ENCODE data around the gene ZCWPW2.

ZCWPW2 gene

DNA sequence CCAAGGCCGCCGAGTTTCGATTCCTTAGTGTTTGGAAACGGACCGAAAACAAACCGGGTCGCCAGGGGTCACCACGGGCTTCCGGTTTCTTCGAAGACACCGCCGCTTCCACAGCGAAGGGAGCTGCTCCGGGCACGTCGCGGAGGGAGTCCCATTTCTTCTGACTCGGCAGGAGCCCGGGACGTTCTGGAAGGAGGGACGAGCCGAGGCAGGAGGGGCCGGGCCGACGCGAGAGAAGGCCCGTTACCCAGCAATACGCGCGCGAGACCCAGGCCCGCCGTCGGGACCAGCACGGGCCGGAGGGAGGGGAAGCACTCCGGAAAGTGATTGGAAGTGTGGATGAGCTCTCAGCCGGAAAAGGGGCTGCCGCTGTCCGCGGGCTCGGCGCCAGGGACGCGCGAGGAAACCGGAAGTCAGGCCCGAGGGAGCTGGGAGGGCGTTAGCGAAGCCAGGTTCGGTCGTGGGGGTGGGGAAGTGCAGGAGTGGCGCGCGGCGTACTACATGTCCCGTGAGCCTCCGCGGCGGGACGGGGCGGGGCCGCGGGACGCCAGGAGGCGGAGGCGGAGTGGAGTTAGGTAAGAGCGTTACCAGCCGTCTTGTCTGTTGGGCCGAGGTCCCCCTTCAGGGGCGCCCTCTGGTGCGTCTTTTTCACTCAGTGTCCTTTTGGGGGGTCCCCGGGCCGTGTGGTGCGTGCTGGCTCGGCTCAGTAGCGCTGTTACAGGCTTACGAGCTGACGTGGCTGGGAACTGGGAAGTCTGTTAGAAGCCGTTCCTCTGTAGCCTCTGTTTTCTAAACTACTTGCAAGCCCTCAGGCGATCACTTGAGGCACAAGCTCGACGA, at the start of gene ZCWPW2, which contains the start of gene AZI2:
Gene ZCWPW2, plus strand, starts transcription at position 93 of the 840 bp plus-strand sequence. CDS start 64,348 bp downstream, outside the sequence.
Gene AZI2, minus strand, starts transcription at position 196 of the 840 bp plus-strand sequence. CDS start 8,207 bp downstream, outside the sequence.
- DNase-seq (ENCODE audit: low read depth in 4 of 4, low spot score in 1 of 4), result peak; percentile 79 to 92 (median 90)

DNA sequence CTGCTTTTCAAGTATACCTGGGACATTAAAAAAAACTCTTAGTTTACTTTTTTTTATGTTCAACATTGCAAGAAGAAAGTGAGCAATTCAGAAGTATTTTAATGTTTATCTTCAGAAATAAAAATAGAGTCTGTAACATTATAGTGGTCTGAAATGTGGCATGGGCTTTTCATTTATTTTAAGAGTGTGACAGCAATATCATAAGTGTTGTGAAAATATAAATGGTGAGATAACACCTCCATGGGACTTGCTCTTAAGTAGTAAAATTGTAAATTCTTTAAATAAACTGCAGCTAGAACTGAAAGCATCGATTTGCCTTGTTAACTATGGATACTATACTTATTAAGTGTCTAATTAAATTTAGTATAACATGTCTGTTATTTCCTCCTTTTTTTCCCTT, 48.8 kb upstream of the ZCWPW2 start:
- no peak for DNase-seq (ENCODE audit: low read depth in 4 of 4, low spot score in 1 of 4)

DNA sequence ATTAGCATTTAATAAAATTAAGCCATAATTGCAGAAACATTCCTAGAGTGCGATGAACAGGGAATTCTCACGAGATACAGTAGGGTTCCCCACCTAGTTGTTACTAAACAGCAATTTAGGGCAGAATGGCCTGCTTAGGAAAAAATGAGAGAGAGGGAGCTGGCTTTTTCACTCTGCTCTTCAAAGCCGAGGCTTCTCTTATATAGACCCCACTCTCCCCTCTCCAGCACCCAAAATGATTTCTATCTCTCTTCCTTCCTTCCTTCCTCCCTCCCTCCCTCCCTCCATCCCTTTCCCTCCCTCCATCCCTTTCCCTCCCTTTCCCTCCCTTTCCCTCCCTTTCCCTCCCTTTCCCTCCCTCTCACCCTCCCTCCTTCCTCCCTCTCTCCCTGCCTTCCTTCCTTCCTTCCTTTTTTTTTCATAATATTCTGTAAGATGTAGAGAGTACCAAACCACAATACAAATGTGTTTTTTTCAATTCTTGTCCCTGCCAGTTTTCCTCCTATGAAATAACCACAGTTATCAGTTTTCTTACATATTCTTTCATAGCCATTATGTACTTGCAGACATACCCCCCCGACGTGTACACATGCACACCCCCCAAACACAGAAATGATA, 48.1 kb upstream of the ZCWPW2 start:
- DNase-seq (ENCODE audit: low read depth in 4 of 4, low spot score in 1 of 4), result no peak

DNA sequence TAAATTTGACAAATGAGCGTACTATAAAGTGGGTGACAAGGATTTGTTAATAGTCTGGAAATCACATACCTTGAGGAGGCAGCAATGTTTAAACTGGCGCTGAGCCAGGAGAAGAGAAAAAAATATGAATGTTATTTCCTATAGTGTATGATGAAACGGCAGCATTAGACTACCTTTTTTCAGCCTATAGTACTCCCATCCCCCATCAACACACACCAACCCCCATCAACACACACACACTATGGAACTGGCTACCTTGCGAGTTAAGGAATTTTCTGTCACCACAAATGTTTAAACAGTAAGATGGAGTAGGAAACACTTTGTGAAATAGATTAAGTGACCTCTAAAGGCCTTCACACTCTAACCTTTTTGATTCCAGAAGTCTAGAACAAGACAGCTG, 46.8 kb upstream of the ZCWPW2 start:
- DNase-seq (ENCODE audit: low read depth in 4 of 4, low spot score in 1 of 4), result no peak

- DNase-seq (ENCODE audit: low read depth in 4 of 4, low spot score in 1 of 4), result no peak
Observed at GRCh38 chr3:28308196-28308595, 40.3 kb upstream of the ZCWPW2 start.

GRCh38 chr3:28315711-28316110, 32.8 kb upstream of the ZCWPW2 start:
- DNase-seq (ENCODE audit: low read depth in 4 of 4, low spot score in 1 of 4), result no peak

- no peak for DNase-seq (ENCODE audit: low read depth in 4 of 4, low spot score in 1 of 4)
Observed at GRCh38 chr3:28316226-28316625, 32.3 kb upstream of the ZCWPW2 start.

DNA sequence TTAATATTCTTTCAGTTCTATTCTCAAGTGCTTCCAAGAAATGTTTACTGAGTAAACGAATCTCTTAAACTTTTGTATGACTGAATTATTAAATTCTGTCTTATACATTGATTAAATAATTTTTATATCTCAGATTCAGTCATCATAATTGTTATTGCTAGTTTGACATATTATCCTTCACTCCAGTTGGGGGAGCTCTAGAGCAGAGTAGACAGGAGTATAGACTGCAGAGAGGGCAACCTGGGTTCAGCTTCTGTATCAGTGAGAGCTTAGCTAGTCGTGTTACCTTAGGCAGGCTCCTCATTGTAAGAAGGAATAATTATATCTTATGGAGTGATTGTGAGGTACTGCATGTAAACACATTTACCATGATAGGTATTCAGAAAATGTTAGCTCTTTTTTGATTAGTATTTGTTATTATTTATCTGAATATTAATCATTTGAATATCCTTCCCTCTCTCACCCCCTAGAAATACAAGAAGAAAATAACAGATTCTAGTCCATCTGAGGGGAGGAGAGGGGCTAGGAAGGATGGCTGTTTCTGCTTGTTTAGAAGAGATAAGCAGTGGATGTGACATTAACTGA, 31.0 kb upstream of the ZCWPW2 start:
- DNase-seq (ENCODE audit: low read depth in 4 of 4, low spot score in 1 of 4), result no peak

DNA sequence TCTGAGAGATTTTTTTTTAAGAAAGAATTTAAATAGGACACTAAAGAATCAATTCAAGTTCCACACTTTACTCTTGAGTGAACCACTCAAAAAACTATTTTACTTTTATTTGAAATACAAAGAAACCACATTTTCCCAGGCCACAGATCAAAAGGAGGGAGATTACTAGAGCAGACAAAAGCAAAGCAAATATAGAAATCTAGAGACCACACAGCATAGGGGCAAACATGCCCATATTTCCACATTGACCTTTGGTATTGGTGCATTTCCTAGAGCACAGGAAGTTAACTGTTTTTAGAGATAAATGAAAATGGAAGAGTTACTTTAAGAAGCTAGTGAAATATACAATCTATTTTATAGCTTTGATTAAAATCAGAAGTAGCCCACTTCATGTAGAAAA, 27.5 kb upstream of the ZCWPW2 start:
- DNase-seq (ENCODE audit: low read depth in 4 of 4, low spot score in 1 of 4), result no peak

DNA sequence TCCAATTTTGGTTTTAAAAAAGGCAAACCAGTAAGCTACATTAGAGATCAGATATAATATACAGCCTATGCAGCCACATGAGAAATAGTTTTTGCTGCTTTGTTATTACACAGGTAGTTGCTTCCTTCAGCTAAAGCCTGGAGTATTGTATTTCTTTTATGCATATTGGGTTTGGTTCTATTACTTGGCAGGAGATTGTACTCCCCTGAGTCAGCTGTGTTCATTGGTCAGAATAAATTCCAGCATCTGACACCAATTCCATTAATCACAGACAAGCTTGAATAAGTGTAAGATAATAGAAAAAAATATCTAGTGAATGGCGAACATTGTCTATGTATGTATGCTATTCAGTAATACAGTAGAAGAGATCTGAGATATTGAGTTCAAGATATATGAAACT, 26.1 kb upstream of the ZCWPW2 start:
- DNase-seq (ENCODE audit: low read depth in 4 of 4, low spot score in 1 of 4), result no peak

- DNase-seq (ENCODE audit: low read depth in 4 of 4, low spot score in 1 of 4), result peak in 1 of 4 experiments; percentile 4
Observed at GRCh38 chr3:28326458-28326926, 22.0 kb upstream of the ZCWPW2 start.

DNA sequence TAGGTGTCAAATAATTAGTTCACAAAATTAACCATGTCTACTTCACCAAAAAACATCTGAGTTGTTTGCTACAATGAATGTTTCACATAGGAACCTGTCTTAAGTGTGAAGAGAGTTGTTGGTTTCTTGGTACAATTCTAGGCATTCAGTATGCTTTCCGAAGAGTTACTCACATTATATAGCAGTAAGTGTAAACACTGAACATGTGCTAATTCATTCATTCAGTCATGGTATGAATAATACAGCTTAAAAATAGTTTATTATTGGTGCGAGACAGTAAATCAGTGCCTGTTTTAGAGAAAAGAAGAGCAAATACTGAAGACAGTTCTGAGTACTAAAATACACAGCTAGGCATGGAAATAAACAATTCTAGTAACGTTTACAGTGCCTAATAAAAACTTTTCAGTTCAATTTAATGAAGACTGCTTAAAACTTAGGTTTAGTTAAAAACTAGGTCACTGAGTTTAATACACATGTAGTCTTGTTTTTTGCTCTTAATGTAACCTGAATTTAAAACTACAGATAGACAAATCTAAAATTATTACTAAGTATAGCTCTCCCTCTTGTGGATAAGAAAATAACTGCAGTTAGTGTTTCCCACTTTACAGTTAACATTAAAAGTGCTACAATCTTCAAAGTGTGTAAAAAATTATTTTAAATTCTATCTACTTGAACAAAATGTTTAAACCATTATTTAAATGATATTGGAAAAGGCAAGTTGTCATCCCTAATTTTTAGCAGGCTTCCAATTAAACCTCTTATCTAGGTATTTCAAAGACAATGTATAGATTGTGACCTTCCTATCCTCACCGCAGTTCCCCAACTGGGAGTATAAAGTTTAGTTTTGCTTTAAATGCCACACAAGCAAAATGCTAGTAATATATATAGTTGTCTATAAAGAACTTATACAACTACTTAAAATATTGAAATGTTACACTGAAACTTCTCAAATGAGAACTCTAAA, 20.1 kb upstream of the ZCWPW2 start:
- no peak for DNase-seq (ENCODE audit: low read depth in 4 of 4, low spot score in 1 of 4)

DNA sequence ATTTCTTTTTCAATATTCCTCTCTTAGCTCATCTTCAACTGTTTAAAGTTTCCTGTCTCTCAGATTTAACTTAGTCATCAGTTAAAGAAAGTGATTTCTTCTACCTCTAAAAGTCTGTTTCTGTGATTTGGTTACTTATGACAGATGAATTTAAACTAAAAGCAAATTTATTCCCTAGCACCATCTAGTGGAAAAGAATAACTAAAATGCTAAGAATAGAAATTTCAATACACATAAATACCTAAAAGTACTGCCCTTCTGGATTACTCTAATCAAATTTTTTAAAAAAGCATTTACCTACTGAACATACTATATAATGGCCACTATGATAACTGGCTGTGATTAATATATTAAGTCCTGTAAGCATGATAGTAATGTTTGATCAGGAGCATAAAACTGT, 14.0 kb upstream of the ZCWPW2 start:
- no peak for DNase-seq (ENCODE audit: low read depth in 4 of 4, low spot score in 1 of 4)

- DNase-seq (ENCODE audit: low read depth in 4 of 4, low spot score in 1 of 4), result no peak
Observed at GRCh38 chr3:28335246-28335645, 13.3 kb upstream of the ZCWPW2 start.

DNA sequence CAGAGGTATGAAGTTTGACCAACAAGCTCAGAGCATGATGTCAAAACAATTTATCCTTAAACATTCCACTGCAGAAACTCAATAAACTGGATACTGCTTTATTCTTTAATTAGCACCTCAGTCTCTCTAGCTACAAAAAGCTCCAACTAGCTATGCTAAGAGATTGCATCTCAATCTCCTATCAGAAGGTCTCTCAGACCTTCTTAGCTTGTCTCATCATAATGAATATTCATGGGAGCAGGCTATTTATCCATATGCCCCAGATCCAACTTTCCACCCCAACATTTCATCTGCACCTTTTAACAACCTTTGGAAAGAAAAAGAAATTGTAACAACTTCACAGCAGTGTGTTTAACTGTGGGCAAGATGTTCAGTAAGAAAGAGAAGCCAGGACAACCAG, 11.3 kb upstream of the ZCWPW2 start:
- no peak for DNase-seq (ENCODE audit: low read depth in 4 of 4, low spot score in 1 of 4)

DNA sequence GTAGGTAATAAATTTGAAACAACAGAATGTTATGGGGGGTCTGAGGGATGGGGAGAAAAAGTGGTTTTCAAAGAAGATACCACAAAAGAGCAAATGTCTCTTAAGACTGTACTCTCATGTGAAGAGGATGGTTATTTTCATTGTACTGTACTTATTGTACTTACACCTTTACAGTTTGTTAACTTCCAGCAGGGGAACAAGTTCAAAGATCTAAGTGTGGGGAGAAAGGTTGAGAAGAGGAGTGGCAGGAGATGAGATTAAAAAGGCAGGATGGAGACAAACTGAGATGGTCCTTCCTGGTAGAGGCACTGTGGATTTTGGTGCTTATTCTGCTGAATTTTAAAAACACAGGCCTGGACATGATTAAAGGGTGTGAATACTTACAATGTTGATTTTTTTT, 5.4 kb upstream of the ZCWPW2 start:
- no peak for DNase-seq (ENCODE audit: low read depth in 4 of 4, low spot score in 1 of 4)

- DNase-seq (ENCODE audit: low read depth in 4 of 4, low spot score in 1 of 4), result no peak
Observed at GRCh38 chr3:28345690-28346089, 2.8 kb upstream of the ZCWPW2 start.

DNA sequence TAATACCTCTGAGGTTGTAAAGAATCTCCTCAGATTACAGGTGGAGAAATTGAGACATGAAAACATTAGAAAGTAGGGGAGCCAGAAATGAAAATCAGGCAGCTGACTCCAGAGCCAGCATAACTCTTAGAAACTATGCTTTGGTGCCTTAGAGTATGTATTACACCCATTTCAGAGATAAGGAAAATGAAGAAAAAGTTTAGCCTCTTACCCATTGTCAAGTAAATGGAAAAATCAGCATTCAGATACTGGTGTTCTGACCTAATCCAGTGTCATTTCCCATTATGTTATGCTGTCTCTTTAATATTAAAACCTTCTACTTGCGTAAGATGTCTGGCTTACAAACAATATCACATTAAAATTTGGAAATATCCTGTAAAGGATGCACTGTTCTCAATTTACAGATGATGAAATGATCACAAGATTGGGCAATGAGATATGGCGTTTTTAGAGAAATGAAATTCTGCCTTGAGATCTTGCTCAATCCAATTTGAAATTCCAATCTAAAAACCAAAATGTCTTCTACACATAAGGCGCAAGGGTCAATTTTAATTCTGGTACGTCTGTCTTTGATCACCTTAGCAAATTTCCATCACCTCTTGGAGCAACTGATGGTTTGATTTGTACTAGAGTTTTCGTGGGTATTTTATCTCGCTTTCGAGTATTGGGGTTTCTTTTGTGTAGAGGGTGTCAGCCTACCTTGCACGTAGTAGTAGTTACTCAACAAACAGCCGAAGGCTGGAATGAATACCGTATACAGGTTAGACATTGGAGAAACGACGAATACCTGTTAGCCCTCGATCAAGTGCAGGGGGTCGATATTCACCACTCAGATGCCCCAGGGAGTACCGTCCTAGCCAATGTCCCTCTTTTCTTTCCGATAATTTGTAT, 902 bp upstream of the ZCWPW2 start:
- DNase-seq (ENCODE audit: low read depth in 4 of 4, low spot score in 1 of 4), result no peak

DNA sequence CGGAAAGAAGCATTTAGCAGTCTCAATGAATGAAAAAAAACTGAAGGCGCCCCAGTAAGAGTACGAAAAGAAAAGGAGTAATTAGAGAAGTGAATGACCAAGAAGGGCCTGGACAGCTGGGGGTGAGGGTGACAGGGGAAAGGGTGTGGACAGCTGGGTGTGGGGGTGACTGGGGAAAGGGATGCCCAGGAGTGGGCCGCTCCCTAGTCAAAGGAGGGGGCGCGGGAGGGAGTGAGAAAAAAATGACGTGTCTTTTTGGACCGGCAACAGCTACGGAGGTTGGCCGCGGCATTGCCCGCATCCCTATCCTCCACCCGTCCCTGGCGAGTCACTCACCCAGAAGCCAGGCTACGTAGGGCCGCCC, 274 bp upstream of the ZCWPW2 start:
- no peak for DNase-seq (ENCODE audit: low read depth in 4 of 4, low spot score in 1 of 4)

- no peak for DNase-seq (ENCODE audit: low read depth in 4 of 4, low spot score in 1 of 4)
Observed at GRCh38 chr3:28349469-28350000, 1.0 kb downstream of the ZCWPW2 start.

All from stimulated activated CD4-positive, alpha-beta T cell treated with anti-CD3 and anti-CD28 coated beads, Interleukin-1b, Interleukin-23, amount 100 ng/mL, for 24 hours (primary cell).